Neuronal stem cell (in vitro differentiated cells): ENCODE results near the gene F11R.

Experiments used
- DNase-seq: peaks from one replicate; pipeline ENCODE4 v3.0.0-alpha.2; 2013; ENCODE audit warnings: low spot score
- H2AFZ ChIP-seq: one replicate; pipeline ENCODE4 v1.6.1; 2013; ENCODE audit warnings: mild to moderate bottlenecking, low read length, inconsistent platforms
- H2AK5ac ChIP-seq: 2 replicates; pipeline ENCODE4 v1.6.1; 2013; ENCODE audit warnings: low read depth, mild to moderate bottlenecking, inconsistent platforms, low read length, moderate library complexity, mixed read lengths
- H2BK120ac ChIP-seq: 2 replicates; pipeline ENCODE4 v1.6.1; 2013; ENCODE audit warnings: low read depth, mild to moderate bottlenecking, inconsistent platforms, low read length, moderate library complexity, mixed read lengths
- H2BK12ac ChIP-seq: one replicate; pipeline ENCODE4 v1.6.1; 2013; ENCODE audit warnings: low read length, inconsistent platforms
- H2BK15ac ChIP-seq: 2 replicates; pipeline ENCODE4 v1.6.1; 2013; ENCODE audit warnings: mild to moderate bottlenecking, low read length, inconsistent platforms, mixed read lengths
- H2BK5ac ChIP-seq: one replicate; pipeline ENCODE4 v1.6.1; 2013; ENCODE audit warnings: inconsistent platforms, mild to moderate bottlenecking, low read length, moderate library complexity
- H3K14ac ChIP-seq: one replicate; pipeline ENCODE4 v1.6.1; 2013; ENCODE audit warnings: low read length, inconsistent platforms
- H3K18ac ChIP-seq: 2 replicates; pipeline ENCODE4 v1.6.1; 2013; ENCODE audit warnings: low read length, inconsistent platforms
- H3K23ac ChIP-seq: 2 replicates; pipeline ENCODE4 v1.6.1; 2013; ENCODE audit warnings: low read depth, mild to moderate bottlenecking, mixed read lengths, low read length, inconsistent platforms; ENCODE audit not compliant: poor library complexity
- H3K27ac ChIP-seq: replicated peaks from 3 replicates; pipeline ENCODE4 v1.5.1; 2013; ENCODE audit warnings: low read length, inconsistent platforms
- H3K27me3 ChIP-seq, 3 experiments: 2 replicates each; pipeline ENCODE4 v1.6.1; 2013; ENCODE audit warnings: low read length in 3 of 3, mild to moderate bottlenecking in 2 of 3, inconsistent platforms in 1 of 3, low read depth in 1 of 3, mixed read lengths in 1 of 3, moderate library complexity in 1 of 3; ENCODE audit not compliant: control insufficient read depth in 3 of 3, insufficient read depth in 3 of 3
- H3K36me3 ChIP-seq, 2 donors: replicated peaks in 1 of 2; 2 replicates each; pipeline ENCODE4 v1.6.1; 2013; ENCODE audit warnings: low read length in 2 of 2; ENCODE audit not compliant: control insufficient read depth in 2 of 2, insufficient read depth in 2 of 2
- H3K4ac ChIP-seq: 2 replicates; pipeline ENCODE4 v1.6.1; 2013; ENCODE audit warnings: inconsistent platforms, mild to moderate bottlenecking, low read length, moderate library complexity
- H3K4me1 ChIP-seq, 2 donors: 1 replicate in 1 of 2; 2 replicates in 1 of 2; pipeline ENCODE4 v1.6.1; 2013; ENCODE audit warnings: low read length in 2 of 2, low read depth in 1 of 2; ENCODE audit not compliant: control insufficient read depth in 2 of 2, insufficient read depth in 1 of 2
- H3K4me2 ChIP-seq: one replicate; pipeline ENCODE4 v1.6.1; 2013; ENCODE audit warnings: mild to moderate bottlenecking, low read length, inconsistent platforms; ENCODE audit not compliant: insufficient read depth, poor library complexity, severe bottlenecking
- H3K4me3 ChIP-seq, 2 donors: 2 replicates each; pipeline ENCODE4 v1.5.1; 2013; ENCODE audit warnings: low read length in 2 of 2, mild to moderate bottlenecking in 2 of 2, inconsistent platforms in 1 of 2, moderate library complexity in 1 of 2
- H3K79me1 ChIP-seq: one replicate; pipeline ENCODE4 v1.6.1; 2013; ENCODE audit warnings: low read depth, mild to moderate bottlenecking, inconsistent platforms, low read length, moderate library complexity
- H3K9ac ChIP-seq: one replicate; pipeline ENCODE4 v1.6.1; 2013; ENCODE audit warnings: mild to moderate bottlenecking, low read depth, low read length, inconsistent platforms; ENCODE audit not compliant: poor library complexity
- H3K9me3 ChIP-seq, 2 donors: replicated peaks in 1 of 2; 2 replicates each; pipeline versions ENCODE3 to v1.6.1; 2013; ENCODE audit warnings: low read length in 2 of 2, mild to moderate bottlenecking in 2 of 2, inconsistent platforms in 1 of 2, low read depth in 1 of 2, mixed read lengths in 1 of 2, moderate library complexity in 1 of 2; ENCODE audit not compliant: control insufficient read depth in 2 of 2, insufficient read depth in 1 of 2
- H4K8ac ChIP-seq: one replicate; pipeline ENCODE4 v1.6.1; 2013; ENCODE audit warnings: low read depth, mild to moderate bottlenecking, inconsistent platforms, low read length, moderate library complexity
- H4K91ac ChIP-seq: one replicate; pipeline ENCODE4 v1.6.1; 2013; ENCODE audit warnings: low read length, low read depth, mild to moderate bottlenecking, inconsistent platforms; ENCODE audit not compliant: poor library complexity
- WGBS, 2 donors: extraction: QIAGEN DNeasy Blood & Tissue Kit; methylation state at CpG; one replicate each; pipeline ENCODE4 v1.1.7; 2013; ENCODE audit warnings: missing lambda C conversion rate in 2 of 2, mixed read lengths in 1 of 2; ENCODE audit not compliant: insufficient read length in 2 of 2, insufficient replicate concordance in 1 of 2; ENCODE audit errors: extremely low coverage in 2 of 2; 5-methylcytosine and 5-hydroxymethylcytosine counted together

Gene F11R

GRCh38 chr1:161013131-161013487, 7.8 kb downstream of the F11R start:
- Histone ChIP-seq H2BK120ac (no peak overlapping the region), H2AFZ (peak overlapping the region; percentile 78), H3K18ac (no peak overlapping the region), H3K4me2 (no peak overlapping the region), H4K91ac (no peak overlapping the region), H3K9ac (no peak overlapping the region), H3K4me1 (peaks cover 4 to 8% of the 10 kb centered on the region in 2 donors), H2BK15ac (no peak overlapping the region), H3K4ac (no peak overlapping the region), H3K23ac (no peak overlapping the region), H3K14ac (no peak overlapping the region), H2BK12ac (no peak overlapping the region), H3K9me3 (no peaks in the 10 kb centered on the region), H3K27me3 (peaks cover 0 to 2% (median 0%) of the 10 kb centered on the region in 3 experiments), H4K8ac (no peak overlapping the region), H3K4me3 (no peak overlapping the region), H2BK5ac (no peak overlapping the region), H3K36me3 (no peaks in the 10 kb centered on the region), H3K27ac (no peak overlapping the region), H2AK5ac (no peak overlapping the region), H3K79me1 (no peaks in the 10 kb centered on the region)
- DNase-seq, result no peak

GRCh38 chr1:161012420-161012819, 8.5 kb downstream of the F11R start:
- H3K18ac ChIP-seq, result no peak overlapping the region
- no peak overlapping the region for H4K8ac ChIP-seq
- no CpG with 5 or more reads among the region's 3 CpGs for WGBS, 2 donors
- no peak overlapping the region for H3K4me2 ChIP-seq
- no peak overlapping the region for H2AK5ac ChIP-seq
- H3K14ac ChIP-seq, result no peak overlapping the region
- no peaks in the 10 kb centered on the region for H3K36me3 ChIP-seq
- H2BK15ac ChIP-seq, result no peak overlapping the region
- H3K79me1 ChIP-seq, result no peaks in the 10 kb centered on the region
- no peak overlapping the region for H2BK5ac ChIP-seq
- H3K9me3 ChIP-seq, result no peaks in the 10 kb centered on the region
- H3K27me3 ChIP-seq, result no peaks in the 10 kb centered on the region
- no peak overlapping the region for H3K4me3 ChIP-seq
- H4K91ac ChIP-seq, result no peak overlapping the region
- no peak overlapping the region for H3K9ac ChIP-seq
- H3K4me1 ChIP-seq, result peaks cover 0 to 8% of the 10 kb centered on the region in 2 donors
- H2BK120ac ChIP-seq, result no peak overlapping the region
- no peak overlapping the region for H3K23ac ChIP-seq
- no peak overlapping the region for H3K27ac ChIP-seq
- H2AFZ ChIP-seq, result no peak overlapping the region
- no peak overlapping the region for H3K4ac ChIP-seq
- no peak for DNase-seq
- no peak overlapping the region for H2BK12ac ChIP-seq

GRCh38 chr1:161009602-161010211, 11.2 kb downstream of the F11R start:
- H3K14ac ChIP-seq, result no peak overlapping the region
- no peak overlapping the region for H3K4me2 ChIP-seq
- H3K18ac ChIP-seq, result no peak overlapping the region
- H3K9ac ChIP-seq, result no peak overlapping the region
- H4K8ac ChIP-seq, result no peak overlapping the region
- no peak overlapping the region for H2BK120ac ChIP-seq
- no peaks in the 10 kb centered on the region for H3K79me1 ChIP-seq
- H3K27ac ChIP-seq, result no peak overlapping the region
- no peaks in the 10 kb centered on the region for H3K9me3 ChIP-seq
- WGBS, 2 donors, result no CpG with 5 or more reads among the region's 7 CpGs
- H4K91ac ChIP-seq, result no peak overlapping the region
- no peak overlapping the region for H3K4ac ChIP-seq
- no peak overlapping the region for H2BK12ac ChIP-seq
- no peak overlapping the region for H2AFZ ChIP-seq
- H3K4me3 ChIP-seq, result no peak overlapping the region
- H2BK5ac ChIP-seq, result no peak overlapping the region
- no peaks in the 10 kb centered on the region for H3K36me3 ChIP-seq
- no peak overlapping the region for H2AK5ac ChIP-seq
- no peak for DNase-seq
- peaks cover 0 to 8% of the 10 kb centered on the region in 2 donors for H3K4me1 ChIP-seq
- no peak overlapping the region for H3K23ac ChIP-seq
- no peak overlapping the region for H2BK15ac ChIP-seq
- H3K27me3 ChIP-seq, result no peaks in the 10 kb centered on the region

- Histone ChIP-seq H3K27me3 (no peaks in the 10 kb centered on the region), H3K4me2 (no peak overlapping the region), H3K4me3 (no peak overlapping the region), H4K8ac (no peak overlapping the region), H2BK120ac (no peak overlapping the region), H3K23ac (no peak overlapping the region), H2AK5ac (no peak overlapping the region), H2BK15ac (no peak overlapping the region), H3K79me1 (no peaks in the 10 kb centered on the region), H4K91ac (no peak overlapping the region), H3K18ac (no peak overlapping the region), H3K9ac (no peak overlapping the region), H3K14ac (no peak overlapping the region), H2AFZ (no peak overlapping the region), H2BK5ac (no peak overlapping the region), H3K4me1 (peaks cover 0 to 5% of the 10 kb centered on the region in 2 donors), H3K9me3 (no peaks in the 10 kb centered on the region), H3K36me3 (no peaks in the 10 kb centered on the region), H2BK12ac (no peak overlapping the region), H3K4ac (no peak overlapping the region), H3K27ac (no peak overlapping the region)
- no CpG with 5 or more reads among the region's 4 CpGs for WGBS, 2 donors
- no peak for DNase-seq
These were observed 12.0 kb downstream of the F11R start for GRCh38 chr1:161008869-161009510.
